Endodermal cell (in vitro differentiated cells): Measurements from ENCODE around the gene GKN1. TPM values are rescaled to one million over a fixed set of nuclear protein-coding genes. Genes with fewer than 3 reads are reported as not detected.

Experiments
- DNase-seq: peaks from one replicate; pipeline ENCODE4 v3.0.0-alpha.2; 2017
- H3K27ac ChIP-seq: 2 replicates; pipeline ENCODE4 v1.5.1; 2013; ENCODE audit warnings: mild to moderate bottlenecking, low read depth, low read length, moderate library complexity
- H3K27me3 ChIP-seq: 2 replicates; pipeline ENCODE4 v1.6.1; 2013; ENCODE audit warnings: mild to moderate bottlenecking, low read length, moderate library complexity; ENCODE audit not compliant: insufficient read depth, control insufficient read depth, poor library complexity, severe bottlenecking
- H3K36me3 ChIP-seq: 2 replicates; pipeline ENCODE4 v1.7.0; 2013; ENCODE audit warnings: mild to moderate bottlenecking, low read length, moderate library complexity; ENCODE audit not compliant: control insufficient read depth, insufficient read depth
- H3K4me1 ChIP-seq: one replicate; pipeline ENCODE4 v1.7.0; 2013; ENCODE audit warnings: low read length; ENCODE audit not compliant: control insufficient read depth, insufficient read depth
- H3K4me3 ChIP-seq: 2 replicates; pipeline ENCODE4 v1.5.1; 2013; ENCODE audit warnings: mild to moderate bottlenecking, low read length, moderate library complexity
- H3K9ac ChIP-seq: 2 replicates; pipeline ENCODE4 v1.6.1; 2013; ENCODE audit warnings: mild to moderate bottlenecking, low read length, moderate library complexity; ENCODE audit not compliant: poor library complexity, severe bottlenecking; ENCODE audit errors: extremely low read depth
- H3K9me3 ChIP-seq: 2 replicates; pipeline ENCODE4 v1.6.1; 2013; ENCODE audit warnings: mild to moderate bottlenecking, low read length, moderate library complexity; ENCODE audit not compliant: control insufficient read depth
- H3K27ac Mint-ChIP-seq: 2 replicates; pipeline ENCODE4 v1.8.0; 2020; ENCODE audit warnings: mixed read lengths
- H3K27me3 Mint-ChIP-seq: 2 replicates; pipeline ENCODE4 v1.8.0; 2021; ENCODE audit warnings: mild to moderate bottlenecking, mixed read lengths; ENCODE audit not compliant: insufficient read depth
- H3K36me3 Mint-ChIP-seq: 2 replicates; pipeline ENCODE4 v1.8.0; 2020; ENCODE audit warnings: low read depth, mixed read lengths
- H3K4me1 Mint-ChIP-seq: 2 replicates; pipeline ENCODE4 v1.8.0; 2020; ENCODE audit warnings: mixed read lengths
- H3K4me3 Mint-ChIP-seq: 2 replicates; pipeline ENCODE4 v1.8.0; 2020; ENCODE audit warnings: mild to moderate bottlenecking, moderate library complexity, mixed read lengths
- H3K9me3 Mint-ChIP-seq: 2 replicates; pipeline ENCODE4 v1.8.0; 2020; ENCODE audit warnings: mild to moderate bottlenecking, mixed read lengths
- CTCF ChIP-seq: fragments of 200-600 bp; sonication (generic); conservative IDR thresholded peaks from 2 replicates; pipeline ENCODE4 v1.5.0; 2021; ENCODE audit warnings: antibody characterized with exemption, mild to moderate bottlenecking
- WGBS, 2 experiments: methylation state at CpG; one replicate each; pipeline versions ENCODE4 v1.1.5 to v1.1.7; 2013; ENCODE audit warnings: missing lambda C conversion rate in 2 of 2, mixed read lengths in 1 of 2; ENCODE audit not compliant: insufficient coverage in 1 of 2, insufficient read length in 1 of 2; 5-methylcytosine and 5-hydroxymethylcytosine counted together
- total RNA-seq, 2 donors: library from RNA; stranded (reverse); fragmentation: NEBNext Ultra II Directional in 1 of 2; extraction: Animal tissue kit (Norgen Biotek cat#: 25700) in 1 of 2; gene quantifications; 2 replicates in 1 of 2; 3 replicates in 1 of 2; pipeline ENCODE4 v1.2.1, GENCODE V29; 2021

Gene GKN1
- total RNA-seq, 2 donors from 2014 or later: not detected

- Histone ChIP-seq H3K9me3 (no peaks in the 10 kb centered on the region), H3K4me1 (no peaks in the 10 kb centered on the region), H3K27ac (no peak overlapping the region), H3K9ac (no peak overlapping the region), H3K27me3 (no peaks in the 10 kb centered on the region), H3K36me3 (no peaks in the 10 kb centered on the region), H3K4me3 (no peak overlapping the region)
- no peak overlapping the region for H3K4me3 Mint-ChIP-seq
- H3K36me3 Mint-ChIP-seq: peaks cover 4% of the 10 kb centered on the region
- no peak for DNase-seq
- no peaks in the 10 kb centered on the region for H3K27me3 Mint-ChIP-seq
- no peaks in the 10 kb centered on the region for H3K9me3 Mint-ChIP-seq
- no peak overlapping the region for H3K27ac Mint-ChIP-seq
- H3K4me1 Mint-ChIP-seq: peaks cover 12% of the 10 kb centered on the region
- WGBS, 2 experiments: 78 to 89% methylated on average over 1 of the region's 1 CpG
- no peak for TF ChIP-seq CTCF
These were observed 48.1 kb downstream of the GKN1 start for GRCh38 chr2:69022548-69022947.

GRCh38 chr2:69023236-69023635 lies 48.8 kb downstream of the GKN1 start:
- H3K9me3 ChIP-seq: no peaks in the 10 kb centered on the region
- no peaks in the 10 kb centered on the region for H3K36me3 ChIP-seq

GRCh38 chr2:69026026-69026425 lies 51.6 kb downstream of the GKN1 start:
- H3K9me3 Mint-ChIP-seq: no peaks in the 10 kb centered on the region
- H3K9me3 ChIP-seq: no peaks in the 10 kb centered on the region
- H3K36me3 Mint-ChIP-seq: no peaks in the 10 kb centered on the region
- no peak overlapping the region for H3K4me3 ChIP-seq
- WGBS, 2 experiments: 81 to 90% methylated on average over 3 to 4 of the region's 4 CpGs
- no peak overlapping the region for H3K9ac ChIP-seq
- H3K4me1 ChIP-seq: no peaks in the 10 kb centered on the region
- no peaks in the 10 kb centered on the region for H3K36me3 ChIP-seq
- H3K27ac Mint-ChIP-seq: no peak overlapping the region
- no peaks in the 10 kb centered on the region for H3K27me3 ChIP-seq
- no peak overlapping the region for H3K27ac ChIP-seq
- H3K4me1 Mint-ChIP-seq: peaks cover 4% of the 10 kb centered on the region
- H3K4me3 Mint-ChIP-seq: no peak overlapping the region
- H3K27me3 Mint-ChIP-seq: no peaks in the 10 kb centered on the region
- peak; percentile 78 for DNase-seq
- peak; percentile 85 for TF ChIP-seq CTCF

More at GRCh38 chr2:69023236-69023635, 48.8 kb downstream of the GKN1 start:
- H3K4me1 Mint-ChIP-seq: peaks cover 12% of the 10 kb centered on the region
- H3K27me3 Mint-ChIP-seq: no peaks in the 10 kb centered on the region
- no peak overlapping the region for H3K9ac ChIP-seq
- no peaks in the 10 kb centered on the region for H3K36me3 Mint-ChIP-seq
- H3K27ac ChIP-seq: no peak overlapping the region
- no peak overlapping the region for H3K4me3 Mint-ChIP-seq
- H3K9me3 Mint-ChIP-seq: no peaks in the 10 kb centered on the region
- H3K27me3 ChIP-seq: no peaks in the 10 kb centered on the region
- WGBS, 2 experiments: 89 to 95% methylated on average over 2 of the region's 2 CpGs
- no peak for DNase-seq
- no peak overlapping the region for H3K27ac Mint-ChIP-seq
- H3K4me1 ChIP-seq: no peaks in the 10 kb centered on the region
- TF ChIP-seq CTCF: no peak
- no peak overlapping the region for H3K4me3 ChIP-seq
